ENCODE measurements around the gene KRTAP1-3.
"Not testable (repeated sequence)": the region's sequence is repeated elsewhere in the genome, so short reads cannot be mapped to it uniquely, and the experiment has no call there.

Gene KRTAP1-3

GRCh38 chr17:41054025-41054424, 19.4 kb upstream of the KRTAP1-3 start:
- no peak overlapping the region for H3K4me3 ChIP-seq (replicated peaks; ENCODE audit: low read depth, low read length)
- DNase-seq (ENCODE audit: extremely low read depth, insufficient read length), result no peak
- TF ChIP-seq CTCF (IDR thresholded peaks at IDR 0.05; ENCODE audit: insufficient read depth, low read length, poor library complexity, severe bottlenecking), result no peak

GRCh38 chr17:41052566-41052965, 17.9 kb upstream of the KRTAP1-3 start:
- no peak overlapping the region for H3K4me3 ChIP-seq (replicated peaks; ENCODE audit: low read depth, low read length)
- no peaks in the 10 kb centered on the region for H3K36me3 ChIP-seq (ENCODE audit: control insufficient read depth, insufficient read depth, low read length)
- no peak for TF ChIP-seq CTCF (IDR thresholded peaks at IDR 0.05; ENCODE audit: insufficient read depth, low read length, poor library complexity, severe bottlenecking)
- no peak for DNase-seq (ENCODE audit: extremely low read depth, insufficient read length)
- H3K27me3 ChIP-seq (replicated peaks; ENCODE audit: control insufficient read depth, insufficient read depth, low read length), result no peaks in the 10 kb centered on the region

More at GRCh38 chr17:41054025-41054424, 19.4 kb upstream of the KRTAP1-3 start:
- Histone ChIP-seq H3K27me3 (replicated peaks; ENCODE audit: control insufficient read depth, insufficient read depth, low read length) (no peaks in the 10 kb centered on the region), H3K36me3 (ENCODE audit: control insufficient read depth, insufficient read depth, low read length) (no peaks in the 10 kb centered on the region)

GRCh38 chr17:41049110-41049509, 14.4 kb upstream of the KRTAP1-3 start:
- H3K36me3 ChIP-seq (ENCODE audit: control insufficient read depth, insufficient read depth, low read length), result no peaks in the 10 kb centered on the region
- DNase-seq (ENCODE audit: extremely low read depth, insufficient read length), result no peak
- TF ChIP-seq CTCF (IDR thresholded peaks at IDR 0.05; ENCODE audit: insufficient read depth, low read length, poor library complexity, severe bottlenecking), result no peak
- H3K27me3 ChIP-seq (replicated peaks; ENCODE audit: control insufficient read depth, insufficient read depth, low read length), result no peaks in the 10 kb centered on the region
- H3K4me3 ChIP-seq (replicated peaks; ENCODE audit: low read depth, low read length), result no peak overlapping the region

- no peak for DNase-seq (ENCODE audit: extremely low read depth, insufficient read length)
- H3K27me3 ChIP-seq (replicated peaks; ENCODE audit: control insufficient read depth, insufficient read depth, low read length), result no peaks in the 10 kb centered on the region
- no peak for TF ChIP-seq CTCF (IDR thresholded peaks at IDR 0.05; ENCODE audit: insufficient read depth, low read length, poor library complexity, severe bottlenecking)
- no peaks in the 10 kb centered on the region for H3K36me3 ChIP-seq (ENCODE audit: control insufficient read depth, insufficient read depth, low read length)
- H3K4me3 ChIP-seq (replicated peaks; ENCODE audit: low read depth, low read length), result no peak overlapping the region
Measured at GRCh38 chr17:41048441-41048840, 13.8 kb upstream of the KRTAP1-3 start.

- not testable (repeated sequence) for H3K36me3 ChIP-seq (ENCODE audit: control insufficient read depth, insufficient read depth, low read length); DNase-seq (ENCODE audit: extremely low read depth, insufficient read length); H3K27me3 ChIP-seq (replicated peaks; ENCODE audit: control insufficient read depth, insufficient read depth, low read length)
Measured at GRCh38 chr17:41046735-41047465, 12.2 kb upstream of the KRTAP1-3 start, which contains the start of gene KRTAP2-1. TSS of gene KRTAP2-1 (minus strand) at chr17:41047316. CDS start at chr17:41047267, 49 bp downstream.

GRCh38 chr17:41042953-41043352, 8.3 kb upstream of the KRTAP1-3 start:
- Histone ChIP-seq H3K27me3 (replicated peaks; ENCODE audit: control insufficient read depth, insufficient read depth, low read length) (no peaks in the 10 kb centered on the region), H3K36me3 (ENCODE audit: control insufficient read depth, insufficient read depth, low read length) (no peaks in the 10 kb centered on the region), H3K4me3 (replicated peaks; ENCODE audit: low read depth, low read length) (no peak overlapping the region)
- DNase-seq (ENCODE audit: extremely low read depth, insufficient read length), result no peak
- no peak for TF ChIP-seq CTCF (IDR thresholded peaks at IDR 0.05; ENCODE audit: insufficient read depth, low read length, poor library complexity, severe bottlenecking)

More at GRCh38 chr17:41046735-41047465, 12.2 kb upstream of the KRTAP1-3 start, which contains the start of gene KRTAP2-1:
- H3K4me3 ChIP-seq (replicated peaks; ENCODE audit: low read depth, low read length), result not testable (repeated sequence)

GRCh38 chr17:41040783-41041571, 6.3 kb upstream of the KRTAP1-3 start, which contains the start of gene KRTAP1-1:
TSS of gene KRTAP1-1 (minus strand) at chr17:41041450. CDS start at chr17:41041397, 53 bp downstream.
- H3K36me3 ChIP-seq (ENCODE audit: control insufficient read depth, insufficient read depth, low read length); DNase-seq (ENCODE audit: extremely low read depth, insufficient read length); H3K27me3 ChIP-seq (replicated peaks; ENCODE audit: control insufficient read depth, insufficient read depth, low read length); H3K4me3 ChIP-seq (replicated peaks; ENCODE audit: low read depth, low read length): not testable (repeated sequence)

Data from GM06990 (cell line).